Stomach (tissue), 4 donors: ENCODE measurements around the gene RELN.

Source experiments
- CTCF ChIP-seq, 7 experiments: fragments of 450-650 bp in 4 of 7; fragments of 200-600 bp in 3 of 7; sonication (generic) in 3 of 7; IDR thresholded peaks; one replicate each; pipeline ENCODE4 v1.5.1; 2016 to 2019; ENCODE audit warnings: antibody characterized with exemption in 7 of 7, control low read depth in 2 of 7, mild to moderate bottlenecking in 1 of 7
- EP300 ChIP-seq: sonication (generic); formaldehyde crosslinking; IDR thresholded peaks from one replicate; pipeline ENCODE4 v1.6.1; 2017; ENCODE audit warnings: antibody characterized with exemption
- POLR2A ChIP-seq, 4 donors: fragments of 450-650 bp; IDR thresholded peaks; one replicate each; pipeline ENCODE4 v1.6.1; 2016; ENCODE audit warnings: antibody characterized with exemption in 4 of 4, control low read depth in 2 of 4, mild to moderate bottlenecking in 1 of 4, moderate library complexity in 1 of 4
- POLR2AphosphoS5 ChIP-seq, 3 donors: sonication (generic); formaldehyde crosslinking; IDR thresholded peaks; one replicate each; pipeline ENCODE4 v1.6.1; 2016; ENCODE audit warnings: antibody characterized with exemption in 3 of 3

DNA sequence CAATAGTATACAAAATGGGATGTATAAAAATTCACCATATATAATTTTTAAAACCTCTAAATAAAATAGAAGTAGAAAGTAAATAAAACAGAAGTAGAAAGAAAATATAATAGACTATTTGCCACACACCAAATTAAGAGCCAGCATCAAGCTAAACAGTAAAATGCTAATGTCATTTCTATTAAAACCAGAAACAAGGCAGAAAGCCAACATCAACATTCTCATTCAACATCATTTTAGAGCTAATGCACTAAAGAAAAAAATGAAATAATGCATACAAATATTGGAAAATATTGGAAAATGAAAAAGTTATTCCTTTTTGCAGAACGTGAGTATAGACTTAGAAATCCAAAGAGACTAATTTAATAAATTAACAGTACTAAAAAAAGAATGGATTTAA lies 23.4 kb upstream of the RELN start:
- TF ChIP-seq CTCF (IDR thresholded peaks at IDR 0.05) (no peak), POLR2AphosphoS5 (IDR thresholded peaks at IDR 0.05) (no peak), EP300 (no peak), POLR2A (IDR thresholded peaks at IDR 0.05) (no peak)
